GM12874 (cell line): ENCODE measurements around the gene ARL16.

Source experiments
- CTCF ChIP-seq: IDR thresholded peaks from 2 replicates; pipeline ENCODE4 v1.5.1; 2011; ENCODE audit warnings: low read depth, mild to moderate bottlenecking, control low read depth, low read length, moderate library complexity; ENCODE audit not compliant: insufficient read depth

The ARL16 gene

GRCh38 chr17:81720267-81721071, 36.9 kb upstream of the ARL16 start:
- no peak for TF ChIP-seq CTCF

GRCh38 chr17:81719410-81720266, 36.0 kb upstream of the ARL16 start:
- TF ChIP-seq CTCF = no peak

DNA sequence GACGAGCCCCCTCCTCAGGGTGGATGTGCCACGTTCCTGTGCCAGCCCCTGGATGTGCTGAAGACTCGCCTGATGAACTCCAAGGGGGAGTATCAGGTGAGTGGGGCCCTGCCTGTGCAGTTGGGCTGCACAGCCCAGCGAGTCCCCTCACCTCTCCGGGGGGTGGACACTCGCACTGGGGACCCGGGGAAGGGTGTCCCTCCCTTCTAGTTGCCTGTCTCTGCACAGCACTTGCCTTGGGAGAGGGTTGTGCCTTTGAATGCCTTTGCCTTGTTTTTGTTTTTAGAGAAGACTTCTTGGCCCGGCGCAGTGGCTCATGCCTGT, 34.1 kb upstream of the ARL16 start:
- no peak for TF ChIP-seq CTCF

DNA sequence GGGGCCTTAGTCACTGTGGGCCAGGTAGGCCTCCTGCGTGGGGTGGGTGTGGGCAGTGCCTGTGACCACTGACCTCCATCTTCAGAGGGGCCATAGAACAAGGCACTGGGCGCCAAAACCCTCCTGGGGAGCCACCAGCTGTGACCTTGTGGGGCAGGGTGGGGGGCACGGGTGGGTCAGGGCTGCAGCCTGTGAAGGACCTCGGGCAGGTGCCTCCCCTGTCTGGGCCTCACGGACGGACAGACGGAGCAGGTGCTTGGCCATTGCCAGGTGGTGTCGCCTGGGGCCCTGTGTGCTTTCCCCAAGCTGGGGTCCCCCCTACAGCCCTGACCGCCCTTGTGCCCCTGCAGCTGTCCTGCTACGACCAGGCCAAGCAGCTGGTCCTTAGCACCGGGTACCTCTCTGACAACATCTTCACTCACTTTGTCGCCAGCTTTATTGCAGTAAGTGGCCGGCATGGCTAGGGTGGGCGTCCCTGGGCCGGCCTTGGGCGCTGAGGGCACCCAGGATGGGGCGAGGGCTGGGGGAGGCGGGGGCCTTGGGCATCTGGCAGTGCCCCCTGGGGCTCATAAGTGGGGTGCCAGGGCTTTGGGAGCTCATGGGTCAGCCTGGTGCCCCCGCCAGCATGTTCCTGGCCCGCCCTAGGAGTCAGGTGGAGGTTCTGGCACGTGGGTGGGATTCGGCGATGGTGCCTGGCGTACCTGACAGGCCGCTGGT, 33.6 kb upstream of the ARL16 start:
- TF ChIP-seq CTCF = no peak

- no peak for TF ChIP-seq CTCF
Observed at GRCh38 chr17:81716674-81716996, 33.0 kb upstream of the ARL16 start.

GRCh38 chr17:81715872-81716673, 32.5 kb upstream of the ARL16 start:
- no peak for TF ChIP-seq CTCF
